Eye (tissue), 1 donor: ENCODE measurements around the gene TTLL11.
"Not testable (repeated sequence)": the region's sequence is repeated elsewhere in the genome, so short reads cannot be mapped to it uniquely, and the experiment has no call there.

Experiments used
- DNase-seq: peaks from one replicate; pipeline ENCODE4 v3.0.0-alpha.2; 2015

The TTLL11 gene

GRCh38 chr9:121999556-121999955, 93.6 kb downstream of the TTLL11 start:
- DNase-seq: no peak

- no peak for DNase-seq
These were observed 94.5 kb downstream of the TTLL11 start for GRCh38 chr9:121998513-121999049.

- peak; percentile 20 for DNase-seq
These were observed 95.3 kb downstream of the TTLL11 start for GRCh38 chr9:121997791-121998190.

- DNase-seq: no peak
These were observed 96.3 kb downstream of the TTLL11 start for GRCh38 chr9:121996783-121997182.

GRCh38 chr9:121995997-121996396, 97.1 kb downstream of the TTLL11 start:
- no peak for DNase-seq

- peak; percentile 92 for DNase-seq
These were observed 100.4 kb downstream of the TTLL11 start for GRCh38 chr9:121992571-121993212.

GRCh38 chr9:121991307-121991661, 101.8 kb downstream of the TTLL11 start:
- no peak for DNase-seq

GRCh38 chr9:121990600-121991306, 102.4 kb downstream of the TTLL11 start:
- DNase-seq: no peak

GRCh38 chr9:121989010-121989409, 104.1 kb downstream of the TTLL11 start:
- DNase-seq: peak; percentile 44

- DNase-seq: no peak
These were observed 105.8 kb downstream of the TTLL11 start for GRCh38 chr9:121987314-121987713.

- DNase-seq: no peak
These were observed 107.2 kb downstream of the TTLL11 start for GRCh38 chr9:121985792-121986494.

- peak; percentile 30 for DNase-seq
These were observed 108.2 kb downstream of the TTLL11 start for GRCh38 chr9:121984726-121985402.

- DNase-seq: no peak
These were observed 109.4 kb downstream of the TTLL11 start for GRCh38 chr9:121983736-121984135.

GRCh38 chr9:121981118-121981883, 111.8 kb downstream of the TTLL11 start:
- no peak for DNase-seq

- not testable (repeated sequence) for DNase-seq
These were observed 112.4 kb downstream of the TTLL11 start for GRCh38 chr9:121980665-121981064.

- DNase-seq: no peak
These were observed 113.4 kb downstream of the TTLL11 start for GRCh38 chr9:121979736-121980135.

GRCh38 chr9:121976751-121977150, 116.4 kb downstream of the TTLL11 start:
- no peak for DNase-seq

GRCh38 chr9:121975801-121976277, 117.3 kb downstream of the TTLL11 start:
- no peak for DNase-seq

GRCh38 chr9:121974421-121974820, 118.7 kb downstream of the TTLL11 start:
- no peak for DNase-seq

GRCh38 chr9:121972501-121972981, 120.6 kb downstream of the TTLL11 start:
- peak; percentile 24 for DNase-seq

GRCh38 chr9:121968056-121968455, 125.1 kb downstream of the TTLL11 start:
- no peak for DNase-seq

GRCh38 chr9:121966706-121967105, 126.4 kb downstream of the TTLL11 start:
- DNase-seq: no peak
